GM19395 (cell line): ENCODE data around the gene TMEM231.
"Not testable (repeated sequence)": the region's sequence is repeated elsewhere in the genome, so short reads cannot be mapped to it uniquely, and the experiment has no call there.

Source experiments
- ATAC-seq: cut with Tn5 transposase; IDR thresholded peaks from one replicate; pipeline ENCODE4 v1.9.1; 2021; ENCODE audit warnings: mild to moderate bottlenecking, moderate library complexity; ENCODE audit not compliant: unreplicated experiment

TMEM231 gene

DNA sequence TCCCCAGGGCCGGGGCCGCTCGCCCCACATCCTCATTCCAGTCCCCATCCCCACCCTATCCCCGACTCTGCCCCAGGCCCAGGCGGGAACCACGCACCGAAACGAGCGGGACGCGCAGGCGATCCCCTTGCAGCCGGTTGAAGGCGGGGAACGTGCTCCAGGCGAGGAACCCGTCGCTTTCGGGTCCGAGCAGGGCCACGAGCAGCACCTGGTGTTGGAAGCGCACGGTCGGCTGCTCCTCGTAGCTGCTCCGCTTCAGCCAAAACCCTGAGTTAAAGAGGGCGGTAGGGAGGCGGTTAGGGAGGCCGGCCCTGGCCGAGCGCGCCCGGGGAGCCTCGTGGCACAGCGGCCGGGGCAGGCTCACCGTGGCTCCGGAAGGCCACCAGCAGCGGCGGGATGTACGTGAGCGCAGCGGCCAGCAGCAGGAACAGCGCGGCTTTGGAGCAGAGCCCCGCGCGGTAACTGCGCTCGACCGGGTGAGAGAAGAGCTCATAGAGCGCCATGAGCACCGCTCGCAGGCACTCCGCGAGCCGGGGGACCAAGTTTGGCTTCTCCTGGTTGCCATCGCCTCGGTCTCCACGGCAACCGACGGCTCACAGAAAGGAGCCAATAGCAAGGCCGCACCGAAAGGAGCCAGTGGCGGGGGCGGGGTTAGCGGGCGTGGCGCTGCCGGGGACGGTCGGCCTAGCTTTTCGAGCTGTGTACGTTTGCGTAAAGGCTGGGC is at the start of gene TMEM231:
Gene TMEM231 (minus strand): TSS at position 546 of the 724 bp plus-strand sequence. CDS start 43 bp downstream, at position 503.
- peak; percentile 94 for ATAC-seq

DNA sequence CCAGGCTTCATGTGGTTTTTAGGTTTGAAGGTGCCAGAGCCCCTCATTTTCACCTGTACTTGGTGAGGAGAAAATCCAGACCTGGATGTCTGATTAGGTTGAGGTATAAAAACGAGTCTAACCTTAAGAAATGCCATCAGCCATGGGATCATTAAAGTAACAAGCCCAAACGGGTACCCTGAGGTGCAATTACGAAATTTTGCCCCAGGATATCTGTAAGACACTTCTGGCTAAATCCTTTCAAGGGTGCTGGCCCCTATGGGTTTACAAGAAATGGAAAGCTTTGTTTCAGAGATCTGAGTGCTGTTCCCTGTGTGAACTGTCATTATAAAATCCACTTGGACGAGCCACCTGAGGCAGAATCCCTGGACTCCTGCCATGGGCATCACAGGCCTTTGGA is 47.2 kb upstream of the TMEM231 start:
- no peak for ATAC-seq

GRCh38 chr16:75599452-75600277 is 43.6 kb upstream of the TMEM231 start:
- no peak for ATAC-seq

GRCh38 chr16:75593825-75594820 is 38.1 kb upstream of the TMEM231 start:
- no peak for ATAC-seq

GRCh38 chr16:75593308-75593707 is 37.3 kb upstream of the TMEM231 start:
- ATAC-seq: no peak

- ATAC-seq: not testable (repeated sequence)
Observed at GRCh38 chr16:75591927-75592326, 35.9 kb upstream of the TMEM231 start.

DNA sequence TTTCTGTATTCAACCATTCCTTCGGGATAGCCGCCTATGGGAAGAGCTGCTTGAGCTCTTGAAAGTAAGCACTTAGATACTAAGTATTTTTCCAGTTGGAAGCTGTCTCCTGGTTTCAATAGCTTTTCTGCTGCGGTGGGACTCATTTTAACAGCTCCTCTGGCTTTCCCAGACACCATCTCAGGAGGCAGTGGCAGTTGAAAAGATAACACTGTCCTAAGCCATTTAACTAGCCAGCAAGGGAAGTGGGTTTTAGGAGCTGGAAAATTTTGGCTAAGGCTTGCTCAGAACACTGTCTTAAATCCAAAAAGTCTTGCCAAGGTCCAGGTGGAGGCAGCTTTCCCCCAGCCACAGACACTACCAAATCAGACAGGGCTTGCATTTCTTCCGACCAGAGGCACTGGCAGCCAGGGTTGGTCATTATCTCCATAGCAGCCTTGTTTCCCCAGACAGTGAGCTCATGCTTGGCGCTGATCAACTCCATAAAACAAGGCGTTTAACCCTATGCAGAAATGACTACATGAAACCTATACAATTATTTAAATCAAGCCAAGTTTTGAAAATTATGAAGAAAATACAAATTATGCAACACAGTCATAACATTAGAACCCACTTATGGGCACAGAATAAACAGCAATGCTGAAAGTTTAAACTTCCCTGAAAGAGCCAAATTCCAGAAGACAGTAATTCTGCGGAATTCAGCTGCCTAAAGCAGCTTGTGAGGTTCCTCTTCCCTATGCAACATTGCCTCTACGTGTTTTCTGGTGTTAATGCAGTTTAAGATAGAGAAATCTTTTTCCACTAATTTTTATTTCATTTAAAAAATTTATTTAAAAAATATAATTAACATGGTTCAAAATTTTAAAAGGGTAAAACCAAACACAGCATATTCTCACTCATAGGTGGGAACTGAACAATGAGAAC is 35.1 kb upstream of the TMEM231 start:
- ATAC-seq: no peak

DNA sequence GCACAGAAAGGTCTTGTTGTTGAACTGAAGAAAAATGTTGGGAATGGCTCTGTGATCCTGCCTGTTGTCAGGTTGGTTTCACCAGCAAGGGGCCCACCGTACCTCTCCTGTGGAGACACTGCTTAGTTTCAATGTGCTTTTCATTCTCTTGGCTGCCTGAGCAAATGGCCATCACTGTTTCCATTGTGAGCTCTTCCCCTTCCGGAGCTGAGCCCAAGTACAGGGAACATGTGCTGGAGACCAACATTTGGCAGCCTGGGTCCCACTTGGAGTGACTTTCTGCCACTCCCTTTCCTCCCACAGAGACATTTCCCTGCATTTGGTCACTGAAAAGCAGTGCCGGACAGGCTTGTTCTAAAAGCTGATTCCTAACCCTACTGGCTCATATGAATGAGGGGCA is 33.3 kb upstream of the TMEM231 start:
- ATAC-seq: no peak

GRCh38 chr16:75588716-75589115 is 32.7 kb upstream of the TMEM231 start:
- ATAC-seq: no peak

- ATAC-seq: peak; percentile 73
Observed at GRCh38 chr16:75584108-75584507, 28.1 kb upstream of the TMEM231 start.

GRCh38 chr16:75579281-75579834 is 23.3 kb upstream of the TMEM231 start:
- no peak for ATAC-seq

DNA sequence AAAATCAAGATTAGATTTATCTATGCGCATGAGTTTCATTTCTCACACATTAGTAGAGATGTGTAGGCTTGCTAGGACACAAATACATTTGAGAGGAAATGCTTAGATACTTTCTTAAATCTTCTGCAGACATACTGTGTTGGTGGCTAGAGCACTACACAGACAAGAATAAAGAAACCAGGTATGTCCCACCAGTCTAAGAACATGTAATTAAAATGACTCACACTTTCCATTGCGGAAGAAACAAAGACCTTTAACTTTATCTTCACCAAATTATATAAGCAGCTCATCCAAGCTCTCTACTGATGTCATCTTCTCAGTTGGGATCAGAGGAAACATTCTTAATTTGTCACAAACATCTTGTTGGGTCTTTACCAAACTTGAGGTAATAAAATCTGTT is 22.7 kb upstream of the TMEM231 start:
- ATAC-seq: no peak

GRCh38 chr16:75578212-75578611 is 22.2 kb upstream of the TMEM231 start:
- no peak for ATAC-seq

DNA sequence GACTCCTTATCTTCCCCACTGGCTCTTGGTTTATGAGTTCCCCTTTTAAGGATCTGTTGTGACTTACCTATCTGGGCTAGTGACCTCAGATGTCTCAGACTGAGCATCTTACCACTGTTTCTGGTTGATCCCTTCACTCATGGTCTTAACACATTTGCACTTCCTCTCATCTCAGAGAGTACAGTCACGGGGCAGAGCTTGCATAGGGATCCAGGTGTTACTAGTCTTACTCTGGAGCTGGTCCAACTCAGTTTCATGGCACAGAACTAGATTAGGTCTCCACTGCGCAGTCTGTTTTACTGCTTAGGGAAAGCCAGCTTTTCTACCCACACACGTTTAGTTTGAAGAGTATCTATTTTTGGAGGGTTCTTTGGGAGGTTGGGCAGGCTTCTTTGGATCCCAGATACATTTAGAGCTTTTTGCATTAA is 20.3 kb upstream of the TMEM231 start:
- ATAC-seq: peak; percentile 66

DNA sequence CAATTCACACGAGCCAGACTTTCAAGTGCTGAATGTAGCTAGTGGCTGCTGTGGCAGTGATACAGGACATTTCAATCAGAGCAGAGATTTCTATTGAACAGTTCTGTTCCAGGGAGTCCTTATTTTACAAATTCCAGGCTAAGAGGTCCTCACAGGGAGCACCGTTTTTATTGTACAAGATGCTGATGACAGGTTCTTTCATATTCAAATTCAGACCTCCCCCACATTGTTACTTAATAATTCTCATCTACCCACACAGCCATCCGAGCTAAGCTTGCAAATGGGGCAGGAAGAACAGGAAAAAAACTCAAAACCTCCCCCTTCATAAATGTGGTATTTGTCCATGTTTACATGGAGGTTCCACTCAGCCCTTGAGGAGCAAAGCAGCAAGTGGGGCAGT is 19.9 kb upstream of the TMEM231 start:
- no peak for ATAC-seq

DNA sequence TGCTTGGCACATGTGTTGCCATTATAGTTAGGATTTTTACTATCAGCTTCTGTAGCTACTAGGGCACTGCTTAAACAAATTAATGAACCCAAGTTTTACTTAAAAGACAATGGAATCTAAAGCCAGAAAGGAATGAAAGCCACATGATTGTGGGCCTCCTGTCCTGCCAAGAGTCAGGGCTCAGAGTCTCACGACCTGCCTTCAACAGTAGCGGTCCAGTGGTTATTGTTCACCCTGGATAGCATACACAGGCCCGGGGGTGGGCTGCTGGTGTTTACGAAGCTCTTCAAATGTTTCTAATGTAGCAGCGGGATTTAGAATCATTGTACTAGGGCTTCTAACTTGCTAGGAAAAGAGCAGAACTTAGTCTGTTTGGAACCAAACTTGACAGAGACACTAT is 17.9 kb upstream of the TMEM231 start:
- ATAC-seq: no peak

DNA sequence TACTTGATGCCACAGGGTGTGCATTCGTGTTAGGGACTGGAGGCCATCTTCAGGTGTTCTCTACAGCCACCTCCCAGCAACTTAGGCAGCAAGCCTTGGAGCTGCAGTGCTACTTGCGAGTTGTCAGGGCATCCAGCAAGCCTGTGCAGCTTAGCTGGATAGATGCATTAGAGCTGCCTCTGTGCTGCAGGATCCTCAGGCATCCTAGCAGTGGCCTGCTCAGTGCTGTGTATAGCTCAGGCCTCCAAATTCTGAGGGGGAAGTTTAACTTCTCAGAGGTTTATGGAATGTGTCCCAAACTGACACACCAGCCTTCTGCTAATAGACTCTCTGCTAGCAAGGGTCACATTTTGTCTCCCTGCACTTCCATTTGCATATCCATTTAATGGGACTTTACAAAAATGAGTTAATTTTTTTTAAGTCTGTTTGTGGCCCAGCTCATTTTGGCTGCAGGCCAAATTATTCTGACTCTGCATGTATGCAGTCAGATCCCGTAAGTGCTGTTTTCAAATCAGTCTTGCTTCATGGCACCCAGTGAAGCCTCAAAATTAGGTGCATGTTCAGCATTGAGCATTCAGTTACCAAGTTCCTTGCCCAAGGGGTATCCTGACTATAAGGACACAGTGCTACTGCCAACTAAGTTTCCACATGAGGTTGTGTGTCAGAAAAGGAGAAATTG is 17.0 kb upstream of the TMEM231 start:
- ATAC-seq: no peak

- no peak for ATAC-seq
Observed at GRCh38 chr16:75570396-75571065, 14.5 kb upstream of the TMEM231 start.
